Pancreas (tissue), 10 donors: ENCODE measurements around the gene FERMT3. TPM values are rescaled to one million over a fixed set of nuclear protein-coding genes. Genes with fewer than 3 reads are reported as not detected.

Source experiments
- ATAC-seq, 4 donors: fragments of 200-7000 bp; cut with Tn5 transposase; one replicate each; pipeline versions ENCODE4 v1.8.0 to v1.9.1; 2020; ENCODE audit warnings: mild to moderate bottlenecking in 4 of 4, moderate library complexity in 4 of 4
- DNase-seq, 6 donors: peaks; one replicate each; pipeline ENCODE4 v3.0.0-alpha.2; 2020
- FAIRE-seq: peaks from 2 replicates; lab custom pipeline; 2012; peaks lifted over from hg19 to GRCh38; lab: Jason Lieb, UNC
- H3K27ac ChIP-seq, 4 donors: fragments of 200-600 bp; sonication (generic); 1 replicate in 3 of 4; 2 replicates in 1 of 4; pipeline versions ENCODE4 v1.5.0 to v1.8.0; 2020
- H3K27me3 ChIP-seq, 4 donors: fragments of 200-600 bp; one replicate each; pipeline ENCODE4 v1.8.0; 2021
- H3K36me3 ChIP-seq, 3 donors: fragments of 200-600 bp; sonication (generic) in 1 of 3; one replicate each; pipeline versions ENCODE4 v1.5.0 to v1.8.0; 2020 to 2021
- H3K4me1 ChIP-seq, 3 donors: fragments of 200-600 bp; one replicate each; pipeline ENCODE4 v1.8.0; 2021
- H3K4me3 ChIP-seq, 4 donors: fragments of 200-600 bp; sonication (generic) in 2 of 4; one replicate each; pipeline versions ENCODE4 v1.5.0 to v1.8.0; 2020 to 2021
- H3K9me3 ChIP-seq, 4 donors: fragments of 200-600 bp; one replicate each; pipeline ENCODE4 v1.8.0; 2021
- CTCF ChIP-seq, 4 donors: fragments of 200-600 bp; sonication (generic) in 3 of 4; IDR thresholded peaks; one replicate each; pipeline versions ENCODE4 v1.5.0 to v1.8.0; 2021; ENCODE audit warnings: antibody characterized with exemption in 4 of 4
- WGBS, 2 donors: extraction: QIAGEN DNeasy Blood & Tissue Kit; methylation state at CpG; one replicate each; pipeline ENCODE4 v1.1.7; 2013; 5-methylcytosine and 5-hydroxymethylcytosine counted together
- intact Hi-C, 3 donors: fragments of 100-400 bp; cut with DNase I; formaldehyde crosslinking; loops; one replicate each; pipeline versions ENCODE4 v1.11.1 to v1.14.2; 2022
- polyA plus RNA-seq, 2 donors: library from polyadenylated mRNA; stranded (reverse); fragments of 200-250 nt; gene quantifications; one replicate each; pipeline ENCODE4 v1.2.3, GENCODE V29; 2013
- total RNA-seq, 6 donors: library from RNA; stranded (reverse); fragmentation: NEBNext Ultra II Directional in 4 of 6; extraction: Animal tissue kit (Norgen Biotek cat#: 25700) in 4 of 6; gene quantifications; one replicate each; pipeline versions ENCODE4 v1.2.1 to v1.2.4, GENCODE V29; 2021 to 2023
- donor health status: healthy with polysubstance abuse.
- donor health status: DM: no; HTN: no; CAD: no; lungs with moderate emphysema.
- donor health status: DM: no; HTN: no; CAD: no.
- donor health status: control.
- donor health status: control.
- donor health status: Bipolar disorder and iron deficiency.
- donor health status: DM: yes; HTN: yes; CAD: no.
- donor health status: DM: no; HTN: no; CAD: no.
- donor health status: DM: no; HTN: no; CAD: no.
- donor health status: DM: yes; HTN: yes; CAD: no.

FERMT3 gene
- total and polyA plus RNA-seq, 8 donors, result 1.9 to 16.3 (median 9.1) TPM

DNA sequence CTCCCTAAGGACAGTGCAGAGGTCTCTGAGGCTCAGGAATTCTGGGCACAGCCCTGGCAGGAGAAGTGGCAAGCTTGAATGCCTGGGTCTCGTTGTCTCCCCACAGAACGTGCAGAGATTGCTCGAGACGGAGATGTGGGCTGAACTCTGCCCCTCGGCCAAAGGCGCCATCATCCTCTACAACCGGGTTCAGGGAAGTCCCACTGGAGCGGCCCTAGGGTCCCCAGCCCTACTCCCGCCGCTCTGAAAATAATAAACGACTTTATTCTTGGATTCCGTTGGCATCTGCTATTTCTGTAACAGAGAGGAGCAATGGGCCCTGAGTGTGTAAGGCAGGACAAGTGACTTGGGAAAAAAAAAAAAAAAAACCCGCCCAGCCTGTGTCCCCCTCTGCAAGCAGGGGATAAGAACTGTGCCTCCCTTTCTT lies 23.2 kb downstream of the FERMT3 start:
- Histone ChIP-seq H3K9me3 (no peaks in the 10 kb centered on the region), H3K27me3 (no peaks in the 10 kb centered on the region), H3K4me3 (peak overlapping the region; percentile 50 to 81 (median 68)), H3K27ac (peak overlapping the region; percentile 86 to 95 (median 90)), H3K36me3 (no peaks in the 10 kb centered on the region), H3K4me1 (peaks cover 8 to 44% (median 20%) of the 10 kb centered on the region in 3 donors)
- 29 to 31% methylated on average over 13 of the region's 13 CpGs for WGBS, 2 donors
- DNase-seq, result peak in 1 of 6 donors; percentile 38
- intact Hi-C loops, result no loop called here
- FAIRE-seq, result no peak
- no peak for TF ChIP-seq CTCF (IDR thresholded peaks at IDR 0.05)
- no peak for ATAC-seq

DNA sequence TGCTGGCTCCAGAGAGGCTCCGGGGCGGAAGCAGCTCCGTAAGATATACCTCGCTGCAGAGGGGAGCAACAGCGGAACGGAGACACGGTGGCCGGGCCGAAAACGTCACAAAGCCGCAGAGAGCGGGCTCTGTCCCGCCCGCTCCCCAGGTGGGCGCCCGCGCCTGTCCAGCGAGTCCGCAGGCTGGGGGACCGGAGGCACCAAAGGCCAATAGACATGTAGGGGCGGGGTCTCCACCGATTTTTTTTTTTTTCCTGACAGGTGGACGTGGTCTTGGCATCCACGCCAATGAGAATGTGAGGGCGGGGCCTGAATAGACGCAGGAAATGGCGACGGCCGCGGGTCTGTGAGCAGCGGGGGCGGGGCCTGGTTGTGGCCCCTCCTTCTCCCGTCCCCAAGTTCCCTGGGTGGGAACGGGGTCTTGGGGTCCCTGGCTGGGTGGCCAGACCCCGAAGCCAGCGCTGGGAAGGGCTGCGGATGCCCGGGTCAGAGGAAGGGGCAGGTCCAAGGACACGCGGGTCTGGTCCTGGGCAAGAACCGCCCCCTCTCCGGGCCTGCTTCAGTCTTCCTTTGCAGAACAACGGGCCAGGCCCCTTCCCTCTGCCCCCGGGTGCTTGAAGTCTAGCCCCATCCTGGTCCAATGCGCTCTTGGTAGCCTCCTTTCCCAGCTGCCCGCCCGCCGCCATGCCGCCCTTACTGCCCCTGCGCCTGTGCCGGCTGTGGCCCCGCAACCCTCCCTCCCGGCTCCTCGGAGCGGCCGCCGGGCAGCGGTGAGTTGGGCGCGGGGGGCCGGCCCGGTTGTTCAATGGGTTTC lies 23.9 kb downstream of the FERMT3 start, which contains the start of gene DNAJC4:
Gene DNAJC4, plus strand, starts transcription at position 378 of the 814 bp plus-strand sequence. Its CDS starts 307 bp downstream, at position 685.
- ATAC-seq, result peak; percentile 53 to 73 (median 66)
- Histone ChIP-seq H3K4me1 (peaks cover 11 to 40% (median 14%) of the 10 kb centered on the region in 3 donors), H3K4me3 (peak within 1 kb of the TSS; percentile 50 to 81 (median 68)), H3K36me3 (no peaks in the 10 kb centered on the region), H3K27ac (peak within 1 kb of the TSS; percentile 86 to 95 (median 90)), H3K9me3 (no peaks in the 10 kb centered on the region), H3K27me3 (no peaks in the 10 kb centered on the region)
- no peak for FAIRE-seq
- DNase-seq, result peak; percentile 92 to 96 (median 94)
- 0% methylated on average over 61 to 62 of the region's 62 CpGs for WGBS, 2 donors
- intact Hi-C loops, result no loop called here
- TF ChIP-seq CTCF (IDR thresholded peaks at IDR 0.05), result no peak

DNA sequence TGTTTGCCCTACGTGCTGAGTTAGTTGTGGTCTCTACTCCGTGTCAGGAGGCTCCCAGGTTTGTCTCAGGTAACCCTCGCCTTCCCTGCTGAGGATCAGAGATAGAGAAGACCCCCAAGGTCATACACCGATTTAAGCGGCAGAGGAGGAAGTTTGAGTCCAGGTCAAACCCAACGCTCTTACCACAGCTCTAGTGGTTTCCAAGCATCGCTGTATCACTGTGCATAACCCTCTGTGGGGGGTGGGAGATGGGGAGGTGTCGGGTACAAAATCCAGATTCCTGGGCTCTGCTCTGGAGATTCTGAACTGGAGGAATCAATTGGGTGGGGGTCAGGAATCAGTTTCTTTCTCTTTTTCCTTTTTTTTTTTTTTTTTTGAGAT lies 24.5 kb downstream of the FERMT3 start:
- FAIRE-seq, result no peak
- no peak for DNase-seq

GRCh38 chr11:64231546-64231945 lies 25.0 kb downstream of the FERMT3 start:
- intact Hi-C loops, result no loop called here
- Histone ChIP-seq H3K4me3 (peak overlapping the region in 1 of 4 donors; percentile 81), H3K27ac (no peak overlapping the region), H3K27me3 (no peaks in the 10 kb centered on the region), H3K36me3 (no peaks in the 10 kb centered on the region), H3K4me1 (peaks cover 14 to 48% (median 14%) of the 10 kb centered on the region in 3 donors), H3K9me3 (no peaks in the 10 kb centered on the region)
- DNase-seq (no peak), ATAC-seq (no peak), FAIRE-seq (no peak)
- 81 to 90% methylated on average over 7 of the region's 7 CpGs for WGBS, 2 donors
- TF ChIP-seq CTCF (IDR thresholded peaks at IDR 0.05), result no peak

More for the DNA sequence above, 24.5 kb downstream of the FERMT3 start:
- TF ChIP-seq CTCF (IDR thresholded peaks at IDR 0.05), result no peak
- no peak for ATAC-seq
- peak overlapping the region; percentile 50 to 81 (median 68) for H3K4me3 ChIP-seq
- H3K27ac ChIP-seq, result peak overlapping the region; percentile 86 to 95 (median 90)
- no peaks in the 10 kb centered on the region for H3K27me3 ChIP-seq
- no peaks in the 10 kb centered on the region for H3K36me3 ChIP-seq
- H3K9me3 ChIP-seq, result no peaks in the 10 kb centered on the region
- intact Hi-C loops, result no loop called here
- WGBS, 2 donors, result 2 to 5% methylated on average over 8 of the region's 8 CpGs
- H3K4me1 ChIP-seq, result peaks cover 14 to 45% (median 14%) of the 10 kb centered on the region in 3 donors
